ENCODE data around the gene KIF21B.

KIF21B gene

GRCh38 chr1:200989337-200989736 lies 34.2 kb downstream of the KIF21B start:
- Mint-ChIP-seq H3K4me1 (no peaks in the 10 kb centered on the region), H3K9me3 (no peaks in the 10 kb centered on the region), H3K36me3 (peaks cover 47% of the 10 kb centered on the region), H3K27ac (peak overlapping the region; percentile 77), H3K27me3 (no peaks in the 10 kb centered on the region), H3K4me3 (no peak overlapping the region)
- CTCF ChIA-PET: interaction anchor here (1.5 to 3.8 kb wide), 3 partner anchors 10 to 50 kb away, joined by 4 to 19 read pairs (median 14); no protein-coding TSS in a partner anchor
- DNase-seq: no peak

DNA sequence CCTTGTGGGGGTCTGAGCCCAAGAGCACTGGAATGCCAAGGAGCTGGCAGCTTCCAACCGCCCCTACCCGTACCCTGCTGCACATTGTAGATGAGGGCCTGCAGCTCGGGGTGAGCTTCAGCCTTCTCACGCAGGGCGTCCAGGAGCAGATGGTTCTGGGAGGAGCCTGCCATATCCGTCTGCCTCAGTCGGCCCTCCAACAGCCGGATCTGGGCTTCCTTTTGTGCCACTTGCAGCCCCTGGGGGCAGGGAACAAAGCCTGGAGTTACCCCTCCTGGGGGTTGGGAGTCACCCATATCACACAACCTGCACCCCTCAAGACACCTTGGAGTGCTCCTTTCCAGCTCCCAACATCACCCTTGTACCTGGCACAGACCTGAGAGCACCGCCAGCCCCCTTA lies 34.8 kb downstream of the KIF21B start:
- no peaks in the 10 kb centered on the region for H3K4me1 Mint-ChIP-seq
- CTCF ChIA-PET: interaction anchor here (1.5 to 3.2 kb wide), 3 partner anchors 16 to 51 kb away, joined by 4 to 14 read pairs (median 6); no protein-coding TSS in a partner anchor
- no peak overlapping the region for H3K4me3 Mint-ChIP-seq
- H3K36me3 Mint-ChIP-seq: peaks cover 52% of the 10 kb centered on the region
- no peaks in the 10 kb centered on the region for H3K27me3 Mint-ChIP-seq
- no peak overlapping the region for H3K27ac Mint-ChIP-seq
- DNase-seq: no peak
- H3K9me3 Mint-ChIP-seq: no peaks in the 10 kb centered on the region

DNA sequence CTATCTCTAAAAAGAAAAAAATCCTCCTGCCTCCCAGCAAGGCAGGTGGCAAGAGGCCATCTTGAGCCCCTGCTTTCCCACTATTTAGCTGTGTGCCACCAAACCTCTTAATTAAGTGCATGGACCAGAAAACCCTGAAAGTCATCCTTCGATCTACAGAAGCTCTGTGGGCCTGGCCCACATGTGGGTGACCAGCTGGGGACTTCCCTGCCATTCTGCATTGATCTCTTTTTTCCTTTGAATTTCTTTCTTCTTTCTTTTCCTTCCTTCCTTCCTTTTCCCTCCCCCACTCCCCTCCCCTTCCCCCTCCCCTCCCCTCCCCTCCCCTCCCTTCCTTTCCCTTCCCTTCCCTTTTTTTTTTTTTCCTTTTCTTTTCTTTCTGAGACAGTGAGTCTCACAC lies 38.0 kb downstream of the KIF21B start:
- no peaks in the 10 kb centered on the region for H3K27me3 Mint-ChIP-seq
- H3K9me3 Mint-ChIP-seq: no peaks in the 10 kb centered on the region
- no peak for DNase-seq
- no peaks in the 10 kb centered on the region for H3K4me1 Mint-ChIP-seq
- peaks cover 63% of the 10 kb centered on the region for H3K36me3 Mint-ChIP-seq
- no peak overlapping the region for H3K4me3 Mint-ChIP-seq
- peak overlapping the region; percentile 24 for H3K27ac Mint-ChIP-seq
- CTCF ChIA-PET: interaction anchor here (0.9 to 1.6 kb wide), 2 partner anchors 29 to 36 kb away, joined by 4 read pairs; no protein-coding TSS in a partner anchor

GRCh38 chr1:200983035-200983561 lies 40.4 kb downstream of the KIF21B start:
- DNase-seq: no peak
- Mint-ChIP-seq H3K4me1 (no peaks in the 10 kb centered on the region), H3K4me3 (no peak overlapping the region), H3K9me3 (no peaks in the 10 kb centered on the region), H3K27me3 (no peaks in the 10 kb centered on the region), H3K27ac (no peak overlapping the region), H3K36me3 (peaks cover 72% of the 10 kb centered on the region)
- CTCF ChIA-PET: interaction anchor here (1.3 to 2.1 kb wide), 5 partner anchors 10 to 60 kb away, joined by 4 to 8 read pairs (median 6); no protein-coding TSS in a partner anchor

DNA sequence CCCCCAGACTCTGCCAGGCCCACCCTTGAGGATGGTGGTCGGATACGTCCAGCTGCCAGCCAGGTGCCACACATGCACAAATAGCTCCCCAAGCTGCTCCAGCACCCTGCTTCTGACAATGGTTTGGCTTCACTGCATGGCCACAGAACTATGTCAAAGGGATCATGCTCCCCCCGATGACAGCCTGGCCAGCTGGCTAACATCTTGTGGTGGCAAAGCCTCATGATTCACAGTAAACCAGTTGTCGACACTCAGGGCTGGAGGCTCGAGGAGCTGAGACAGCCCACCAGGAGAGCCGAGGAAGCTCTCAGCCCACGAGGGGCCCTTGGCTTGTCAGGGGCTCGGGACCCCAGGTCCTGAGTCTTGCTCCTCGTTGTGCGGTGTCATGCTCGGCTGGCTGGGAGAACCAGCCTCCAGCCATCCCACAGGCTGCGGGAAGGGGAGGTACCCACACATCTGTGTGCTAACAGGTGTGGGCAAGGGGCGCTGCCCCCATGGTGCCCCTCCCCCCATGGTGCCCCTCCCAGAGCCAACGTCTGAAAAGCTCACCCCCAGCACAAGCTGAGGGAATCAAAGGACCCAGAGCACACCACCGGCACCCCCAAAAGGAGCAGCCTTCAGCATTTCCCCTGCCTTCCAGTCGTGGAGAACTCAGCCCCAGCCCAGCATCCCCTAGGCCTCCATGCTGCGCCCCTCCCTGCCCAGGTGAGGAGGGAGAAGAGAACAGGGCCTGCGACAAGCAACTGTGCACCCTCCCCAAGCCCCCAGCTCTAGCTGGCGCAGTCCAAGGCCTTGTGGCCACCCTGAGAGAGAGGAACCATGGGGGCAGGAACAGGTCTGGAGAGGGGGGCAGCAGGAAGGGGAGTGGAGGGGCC lies 41.2 kb downstream of the KIF21B start:
- Mint-ChIP-seq H3K4me1 (no peaks in the 10 kb centered on the region), H3K4me3 (no peak overlapping the region), H3K36me3 (peaks cover 66% of the 10 kb centered on the region), H3K27ac (no peak overlapping the region), H3K27me3 (no peaks in the 10 kb centered on the region), H3K9me3 (no peaks in the 10 kb centered on the region)
- DNase-seq: no peak
- CTCF ChIA-PET: interaction anchor here (1.2 to 4.7 kb wide), 6 partner anchors 9 to 59 kb away, joined by 3 to 120 read pairs (median 6); no protein-coding TSS in a partner anchor

- no peak for DNase-seq
- CTCF ChIA-PET: interaction anchor here (1.2 to 4.7 kb wide), 6 partner anchors 8 to 60 kb away, joined by 3 to 120 read pairs (median 4); no protein-coding TSS in a partner anchor
- no peaks in the 10 kb centered on the region for H3K4me1 Mint-ChIP-seq
- H3K36me3 Mint-ChIP-seq: peaks cover 65% of the 10 kb centered on the region
- H3K4me3 Mint-ChIP-seq: no peak overlapping the region
- no peaks in the 10 kb centered on the region for H3K9me3 Mint-ChIP-seq
- peak overlapping the region; percentile 28 for H3K27ac Mint-ChIP-seq
- no peaks in the 10 kb centered on the region for H3K27me3 Mint-ChIP-seq
These were observed 42.2 kb downstream of the KIF21B start for GRCh38 chr1:200981278-200981677.

GRCh38 chr1:200980873-200981272 lies 42.6 kb downstream of the KIF21B start:
- H3K9me3 Mint-ChIP-seq: no peaks in the 10 kb centered on the region
- CTCF ChIA-PET: interaction anchor here (1.2 to 4.7 kb wide), 9 partner anchors 10 to 138 kb away, joined by 3 to 120 read pairs (median 15); no protein-coding TSS in a partner anchor
- no peaks in the 10 kb centered on the region for H3K4me1 Mint-ChIP-seq
- H3K36me3 Mint-ChIP-seq: peaks cover 62% of the 10 kb centered on the region
- DNase-seq: no peak
- no peak overlapping the region for H3K27ac Mint-ChIP-seq
- H3K27me3 Mint-ChIP-seq: no peaks in the 10 kb centered on the region
- no peak overlapping the region for H3K4me3 Mint-ChIP-seq

GRCh38 chr1:200980452-200980772 lies 43.1 kb downstream of the KIF21B start:
- no peak for DNase-seq
- peak overlapping the region; percentile 60 for H3K27ac Mint-ChIP-seq
- H3K4me1 Mint-ChIP-seq: no peaks in the 10 kb centered on the region
- no peak overlapping the region for H3K4me3 Mint-ChIP-seq
- no peaks in the 10 kb centered on the region for H3K9me3 Mint-ChIP-seq
- H3K36me3 Mint-ChIP-seq: peaks cover 60% of the 10 kb centered on the region
- CTCF ChIA-PET: interaction anchor here (0.8 to 4.7 kb wide), 21 partner anchors 9 to 139 kb away, joined by 3 to 120 read pairs (median 10); no protein-coding TSS in a partner anchor
- no peaks in the 10 kb centered on the region for H3K27me3 Mint-ChIP-seq

DNA sequence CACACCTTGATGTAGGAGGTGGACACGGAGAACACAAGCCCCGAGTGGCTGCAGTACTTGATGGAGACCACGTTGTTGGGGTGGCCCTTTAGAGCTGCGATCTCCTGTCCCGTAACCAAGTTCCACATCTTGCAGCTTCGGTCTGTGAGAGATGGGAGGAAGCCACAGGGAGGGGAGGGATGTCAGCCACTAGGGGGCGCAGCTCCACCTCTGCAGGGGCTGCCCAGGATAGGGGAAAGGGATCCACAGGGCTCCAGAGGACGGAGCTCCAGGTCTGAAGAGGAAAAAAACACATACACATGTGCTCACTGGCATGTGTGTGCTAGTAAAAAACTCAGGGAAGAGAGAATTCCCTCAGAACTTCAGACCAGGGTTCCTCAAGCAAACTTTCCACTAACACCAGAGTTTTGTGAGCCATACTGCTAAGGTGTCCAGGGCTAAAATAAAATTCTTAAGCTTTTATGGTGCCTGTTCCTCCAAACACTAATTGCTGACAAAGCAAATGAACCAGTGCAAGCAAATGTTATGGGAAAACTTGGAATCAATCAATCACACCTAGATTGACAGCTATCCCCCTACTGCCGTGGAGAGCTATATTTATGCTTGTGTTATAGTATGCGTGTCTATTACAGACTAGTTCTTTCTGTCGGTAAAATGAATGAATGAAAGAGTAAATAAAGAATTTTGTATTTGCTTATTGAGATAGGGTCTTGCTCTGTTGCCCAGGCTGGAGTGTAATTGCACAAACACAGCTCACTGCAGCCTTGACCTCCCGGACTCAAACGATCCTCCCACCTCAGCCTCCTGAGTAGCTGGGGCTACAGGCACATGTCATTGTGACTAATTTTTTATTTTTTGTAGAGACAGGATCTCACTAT lies 43.7 kb downstream of the KIF21B start:
- CTCF ChIA-PET: interaction anchor here (0.7 to 4.7 kb wide), 25 partner anchors 9 to 139 kb away, joined by 3 to 120 read pairs (median 6); no protein-coding TSS in a partner anchor
- Mint-ChIP-seq H3K27ac (no peak overlapping the region), H3K9me3 (no peaks in the 10 kb centered on the region), H3K4me1 (no peaks in the 10 kb centered on the region), H3K4me3 (no peak overlapping the region), H3K27me3 (no peaks in the 10 kb centered on the region), H3K36me3 (peaks cover 62% of the 10 kb centered on the region)
- peak; percentile 78 for DNase-seq

DNA sequence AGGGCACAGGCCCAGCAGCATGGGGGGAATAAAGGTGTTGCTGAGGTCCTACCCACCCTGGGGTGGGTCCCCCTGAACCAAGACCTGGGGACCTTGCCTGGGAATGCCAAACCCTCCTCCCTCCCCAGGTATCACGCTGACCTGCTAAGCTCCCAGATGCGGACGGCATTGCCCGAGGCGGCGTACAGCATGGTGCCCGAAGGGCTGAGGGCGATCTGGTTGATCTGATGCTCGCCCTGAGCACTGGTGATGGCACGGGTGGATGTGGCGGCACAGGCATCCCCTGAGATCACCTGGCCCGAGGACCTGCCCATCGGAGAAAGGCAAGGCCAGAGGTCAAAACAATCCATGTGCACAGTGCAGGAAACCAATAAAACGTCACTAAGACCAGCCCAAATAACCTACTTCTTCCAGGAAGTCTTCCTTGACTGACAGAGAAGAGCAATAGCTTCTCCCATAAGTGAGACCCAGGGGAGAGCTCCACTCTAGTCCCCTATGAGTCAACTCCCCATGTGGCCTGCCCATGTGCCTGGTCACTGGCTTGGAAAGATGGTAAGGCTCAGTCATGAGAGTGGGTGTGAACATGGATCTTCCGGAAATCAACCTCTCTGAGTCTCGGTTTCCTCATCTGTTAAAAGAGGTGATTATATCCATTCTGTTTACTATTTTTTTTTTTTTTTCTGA lies 46.3 kb downstream of the KIF21B start:
- H3K4me1 Mint-ChIP-seq: no peaks in the 10 kb centered on the region
- no peak for DNase-seq
- peak overlapping the region; percentile 42 for H3K27ac Mint-ChIP-seq
- CTCF ChIA-PET: interaction anchor here (0.6 to 3.1 kb wide), 5 partner anchors 31 to 137 kb away, joined by 3 to 30 read pairs (median 6); no protein-coding TSS in a partner anchor
- no peaks in the 10 kb centered on the region for H3K9me3 Mint-ChIP-seq
- H3K36me3 Mint-ChIP-seq: peaks cover 57% of the 10 kb centered on the region
- H3K27me3 Mint-ChIP-seq: no peaks in the 10 kb centered on the region
- no peak overlapping the region for H3K4me3 Mint-ChIP-seq

- Mint-ChIP-seq H3K4me1 (no peaks in the 10 kb centered on the region), H3K27ac (no peak overlapping the region), H3K36me3 (peaks cover 56% of the 10 kb centered on the region), H3K27me3 (no peaks in the 10 kb centered on the region), H3K9me3 (no peaks in the 10 kb centered on the region), H3K4me3 (no peak overlapping the region)
- CTCF ChIA-PET: interaction anchor here (0.6 to 2.6 kb wide), 5 partner anchors 39 to 312 kb away, joined by 3 to 9 read pairs (median 3); no protein-coding TSS in a partner anchor
- no peak for DNase-seq
These were observed 46.9 kb downstream of the KIF21B start for GRCh38 chr1:200976634-200977033.

DNA sequence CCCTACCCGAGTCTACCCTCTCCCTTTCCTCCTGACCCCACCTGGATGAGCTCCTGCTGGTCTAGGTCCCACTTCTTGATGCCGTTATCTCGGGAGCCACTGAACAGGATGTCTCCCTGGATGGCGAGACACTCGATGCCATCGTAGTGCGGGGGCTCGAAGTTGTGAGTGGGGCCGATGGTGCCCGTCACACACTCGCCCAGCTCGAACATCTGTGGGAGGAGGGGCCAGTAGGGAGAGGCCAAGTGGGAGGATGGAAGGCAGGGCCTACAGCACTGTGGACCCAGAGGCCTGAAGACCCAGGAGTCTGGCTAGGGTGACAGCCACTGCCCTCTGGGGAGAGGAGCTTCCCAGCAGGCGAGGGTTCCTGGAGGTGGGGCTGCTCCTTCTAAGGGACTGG lies 48.1 kb downstream of the KIF21B start:
- H3K4me3 Mint-ChIP-seq: no peak overlapping the region
- H3K27me3 Mint-ChIP-seq: no peaks in the 10 kb centered on the region
- CTCF ChIA-PET: interaction anchor here (1.2 to 2.6 kb wide), 4 partner anchors 40 to 67 kb away, joined by 3 to 9 read pairs (median 6); no protein-coding TSS in a partner anchor
- H3K27ac Mint-ChIP-seq: peak overlapping the region; percentile 64
- DNase-seq: no peak
- no peaks in the 10 kb centered on the region for H3K4me1 Mint-ChIP-seq
- peaks cover 56% of the 10 kb centered on the region for H3K36me3 Mint-ChIP-seq
- H3K9me3 Mint-ChIP-seq: no peaks in the 10 kb centered on the region

DNA sequence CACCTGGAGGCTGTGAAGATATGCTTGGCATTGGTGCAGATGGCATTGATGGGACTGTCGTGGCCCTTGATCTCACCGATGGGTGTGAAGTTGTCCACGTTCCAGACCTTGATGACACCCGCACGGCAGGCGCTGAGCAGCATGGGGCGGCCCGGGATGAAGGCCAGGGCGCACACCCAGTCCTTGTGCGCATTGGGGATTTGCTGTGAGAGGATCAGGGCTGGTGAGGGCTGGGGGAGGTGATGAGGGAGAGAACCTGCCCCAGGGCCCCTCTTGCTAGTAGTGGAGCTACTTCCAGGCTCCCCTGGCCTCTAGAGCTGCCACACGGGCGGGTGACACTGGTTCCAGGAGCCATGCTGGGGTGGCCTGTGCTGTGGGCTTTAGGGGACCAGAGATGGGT lies 48.8 kb downstream of the KIF21B start:
- Mint-ChIP-seq H3K36me3 (peaks cover 54% of the 10 kb centered on the region), H3K27me3 (no peaks in the 10 kb centered on the region), H3K4me1 (no peaks in the 10 kb centered on the region), H3K9me3 (no peaks in the 10 kb centered on the region), H3K27ac (peak overlapping the region; percentile 19), H3K4me3 (no peak overlapping the region)
- DNase-seq: no peak
- CTCF ChIA-PET: interaction anchor here (1.2 to 2.6 kb wide), 3 partner anchors 65 to 68 kb away, joined by 4 to 9 read pairs (median 7); no protein-coding TSS in a partner anchor
